NT2/D1 (cell line): Measurements from ENCODE around the gene NEURL4.

ENCODE experiments used
- SUZ12 ChIP-seq: IDR thresholded peaks from 2 replicates; pipeline ENCODE4 v1.6.1; 2011; ENCODE audit not compliant: insufficient read length, insufficient read depth; ENCODE audit errors: extremely low read depth
- YY1 ChIP-seq: IDR thresholded peaks from 2 replicates; pipeline ENCODE4 v1.6.1; 2011; ENCODE audit not compliant: insufficient read length, insufficient read depth

DNA sequence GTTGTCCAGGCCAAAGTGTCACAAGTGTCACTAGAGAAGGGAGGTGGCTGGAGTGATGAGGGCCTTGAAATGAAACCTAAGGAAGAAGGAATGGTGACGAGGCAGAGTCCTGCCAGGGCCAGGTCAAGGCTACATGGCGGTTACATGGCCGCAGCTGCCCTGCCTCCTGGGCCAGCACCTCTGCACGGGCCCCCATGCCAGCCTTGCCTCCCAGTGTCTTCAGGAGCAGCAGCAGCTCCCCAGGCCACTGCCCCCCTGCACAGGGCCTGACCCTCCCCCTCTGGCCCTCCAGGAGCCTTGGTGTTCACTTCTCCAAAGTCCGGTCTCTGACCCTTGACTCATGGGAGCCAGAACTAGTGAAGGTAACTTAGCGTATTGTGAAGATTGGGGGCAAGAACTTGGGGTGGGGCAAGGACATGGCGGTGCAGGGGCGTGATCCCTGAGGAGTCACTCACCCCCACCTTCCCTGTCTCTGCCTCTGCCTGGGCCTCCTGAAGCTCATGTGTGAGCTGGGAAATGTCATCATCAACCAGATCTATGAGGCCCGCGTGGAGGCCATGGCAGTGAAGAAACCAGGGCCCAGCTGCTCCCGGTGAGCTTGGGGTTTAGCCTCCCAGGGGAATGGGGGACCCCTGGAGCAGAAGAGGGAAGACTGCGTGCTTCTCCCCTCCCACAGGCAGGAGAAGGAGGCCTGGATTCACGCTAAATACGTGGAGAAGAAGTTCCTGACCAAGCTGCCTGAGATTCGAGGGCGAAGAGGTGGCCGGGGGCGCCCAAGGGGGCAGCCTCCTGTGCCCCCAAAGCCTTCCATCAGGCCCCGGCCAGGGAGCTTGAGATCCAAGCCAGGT, 18.7 kb upstream of the NEURL4 start:
- no peak for TF ChIP-seq SUZ12
- no peak for TF ChIP-seq YY1
